HG03045 (cell line): ENCODE measurements around the gene CD302.
"Not testable (repeated sequence)": the region's sequence is repeated elsewhere in the genome, so short reads cannot be mapped to it uniquely, and the experiment has no call there.

Source experiments
- ATAC-seq: cut with Tn5 transposase; IDR thresholded peaks from one replicate; pipeline ENCODE4 v1.9.1; 2021; ENCODE audit warnings: mild to moderate bottlenecking, moderate library complexity; ENCODE audit not compliant: unreplicated experiment

The CD302 gene

DNA sequence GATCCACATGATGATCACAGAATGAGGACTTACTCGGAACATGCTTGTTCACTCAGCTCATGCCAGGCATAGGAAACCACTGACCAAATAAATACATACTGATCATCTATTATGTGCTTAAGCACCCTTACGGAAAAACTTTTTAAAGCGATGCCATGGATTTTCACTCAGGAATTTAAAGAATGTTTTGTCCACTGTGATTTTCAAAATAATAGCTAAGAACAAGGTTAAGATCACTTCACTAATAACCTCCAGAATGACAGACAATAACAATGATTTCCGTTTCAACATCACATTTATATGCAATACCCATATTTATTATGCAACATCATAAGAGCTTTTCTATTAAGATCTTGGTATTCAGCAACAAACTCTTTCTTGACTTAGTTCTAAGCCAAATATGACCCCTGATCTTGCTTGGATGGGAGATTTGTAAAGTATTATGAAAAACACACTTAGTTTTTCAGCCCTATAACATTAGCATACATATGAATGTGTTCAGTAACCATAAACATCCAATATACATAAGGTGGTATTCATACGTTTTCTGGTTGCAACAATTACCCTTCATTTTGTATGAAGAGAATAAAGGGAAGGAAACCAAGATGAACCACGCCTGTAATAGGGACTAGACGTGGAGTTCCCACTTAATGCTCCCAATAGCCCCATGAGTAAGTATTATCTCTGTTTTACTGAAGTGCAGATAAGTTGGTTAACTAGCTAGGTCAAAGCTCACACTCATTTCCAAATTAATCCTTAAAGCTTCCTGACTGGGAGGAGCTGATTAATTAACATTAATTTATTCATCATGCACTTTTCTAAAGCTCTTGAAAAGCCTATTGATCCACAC is 1.9 kb downstream of the CD302 start:
- no peak for ATAC-seq

DNA sequence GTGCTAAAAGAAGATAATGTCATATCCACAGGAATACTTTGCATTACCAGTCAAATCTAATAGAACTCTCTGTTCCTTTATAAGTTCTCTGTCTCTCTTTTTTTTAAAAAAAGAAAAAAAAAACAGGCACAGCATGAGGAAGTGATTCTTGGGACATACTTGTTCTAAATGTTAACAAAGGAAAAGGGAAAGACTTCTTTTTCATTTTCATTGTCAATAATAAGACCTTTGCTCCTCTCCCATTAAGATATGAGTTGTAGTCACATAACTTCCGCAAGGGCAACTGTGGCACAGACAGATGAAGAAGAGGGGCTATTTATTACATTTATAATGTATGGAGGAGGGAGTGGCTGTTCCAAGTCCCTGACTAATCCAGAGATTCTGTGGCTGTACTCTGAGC is 4.7 kb downstream of the CD302 start:
- no peak for ATAC-seq

DNA sequence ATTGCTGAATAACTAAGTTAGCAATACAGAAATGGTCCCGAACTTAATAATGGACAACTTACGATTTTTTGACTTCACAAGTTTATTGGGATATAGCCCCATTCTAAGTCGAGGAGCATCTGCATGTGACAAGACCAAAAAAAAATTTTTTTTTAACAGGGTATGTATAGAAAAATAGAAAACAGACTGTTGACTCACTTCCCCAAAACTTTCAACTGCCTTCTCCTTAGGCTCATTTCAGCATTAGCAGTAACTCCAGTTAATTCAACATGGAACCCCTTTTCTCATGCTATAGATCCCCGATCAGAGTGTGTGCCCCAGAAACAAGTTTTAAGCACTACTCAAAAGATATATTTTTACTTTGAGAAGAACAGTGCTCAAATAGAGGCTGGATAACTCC is 5.4 kb downstream of the CD302 start:
- ATAC-seq: no peak

DNA sequence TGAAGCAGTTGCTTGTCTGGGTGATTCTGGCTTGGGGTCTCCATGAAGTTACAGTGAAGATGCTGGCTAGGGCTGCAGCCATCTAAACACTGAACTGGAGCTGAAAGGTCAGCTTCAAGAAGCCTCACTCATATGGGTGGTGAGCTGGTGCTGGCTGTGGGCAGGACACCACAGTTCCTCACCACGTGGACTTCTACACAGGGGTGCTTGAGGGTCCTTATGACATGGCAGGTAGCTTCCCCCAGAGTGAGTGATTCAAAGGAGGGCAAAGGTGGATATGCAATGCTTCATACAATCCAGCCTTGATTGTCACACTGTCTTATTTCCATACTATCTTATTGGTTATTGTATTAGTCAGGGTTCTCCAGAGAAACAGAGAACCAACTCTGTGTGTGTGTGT is 6.0 kb downstream of the CD302 start:
- no peak for ATAC-seq

DNA sequence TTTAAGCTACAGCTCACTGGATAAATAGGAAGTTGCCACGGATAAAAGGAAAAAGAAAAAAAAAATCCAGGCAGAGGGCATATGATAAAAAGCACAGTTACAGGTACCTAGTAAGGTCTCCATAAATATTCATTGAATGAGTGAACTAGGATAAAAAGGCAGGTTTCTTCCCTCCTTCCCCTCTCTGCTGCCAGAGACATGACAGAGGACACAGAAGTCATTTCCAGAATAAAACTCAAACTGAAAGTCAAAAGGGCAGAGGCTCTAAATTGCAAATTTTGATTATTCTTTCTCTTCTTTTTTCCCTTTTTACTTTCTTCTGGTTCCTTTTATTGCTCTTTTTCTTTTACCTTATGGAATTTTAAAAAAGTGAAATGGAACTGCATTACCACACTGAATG is 7.7 kb downstream of the CD302 start:
- no peak for ATAC-seq

DNA sequence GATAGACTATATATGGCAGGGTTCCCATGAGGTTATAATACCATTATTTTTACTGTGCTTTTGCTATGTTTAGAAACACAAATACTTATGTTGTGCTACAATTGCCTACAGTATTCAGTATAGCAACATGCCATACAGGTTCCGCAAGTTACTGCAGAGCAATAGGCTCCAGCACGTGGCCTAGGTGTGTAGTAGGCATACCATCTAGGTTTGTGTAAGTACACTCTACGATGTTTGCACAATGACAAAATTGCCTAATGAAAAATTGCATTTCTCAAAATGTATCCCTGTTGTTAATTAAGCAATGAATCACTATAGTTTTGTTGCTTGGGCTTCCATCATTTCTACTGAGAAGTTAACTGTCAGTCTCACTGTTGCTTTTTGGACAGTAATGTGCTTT is 9.8 kb downstream of the CD302 start:
- ATAC-seq: no peak

DNA sequence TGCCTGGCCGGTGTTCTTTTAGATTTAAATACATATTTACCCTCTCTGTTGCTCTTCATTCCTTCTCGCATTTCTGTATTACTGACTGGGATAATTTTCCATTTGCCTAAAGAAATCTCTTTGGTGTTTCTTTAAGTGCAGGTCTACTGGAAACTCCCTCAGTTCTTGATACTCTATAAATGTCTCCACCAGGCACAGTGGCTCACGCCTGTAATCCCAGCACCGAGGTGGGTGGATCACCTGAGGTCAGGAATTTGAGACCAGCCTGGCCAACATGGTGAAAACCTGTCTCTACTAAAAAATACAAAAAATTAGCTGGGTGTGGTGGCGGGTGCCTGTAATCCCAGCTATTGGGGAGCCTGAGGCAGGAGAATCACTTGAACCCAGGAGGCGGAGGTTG is 10.4 kb downstream of the CD302 start:
- not testable (repeated sequence) for ATAC-seq

DNA sequence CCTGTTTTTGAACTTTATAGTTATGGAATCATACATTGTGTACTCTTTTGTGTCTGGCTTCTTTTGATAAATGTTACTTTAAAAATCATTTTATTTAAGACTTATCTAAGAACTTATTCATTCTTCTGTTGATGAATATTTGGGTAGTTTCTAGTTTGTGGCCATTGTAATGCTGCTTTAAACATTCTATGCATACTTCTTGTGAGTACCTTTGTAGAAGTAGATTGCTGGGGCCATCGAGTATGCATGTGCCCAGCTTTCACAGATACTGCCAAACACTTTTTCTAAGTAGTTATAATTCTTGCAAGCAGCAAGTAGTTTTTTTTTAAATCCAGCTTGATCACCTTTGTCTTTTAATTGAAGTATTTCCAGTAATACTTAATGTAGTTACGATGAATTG is 11.1 kb downstream of the CD302 start:
- ATAC-seq: no peak

DNA sequence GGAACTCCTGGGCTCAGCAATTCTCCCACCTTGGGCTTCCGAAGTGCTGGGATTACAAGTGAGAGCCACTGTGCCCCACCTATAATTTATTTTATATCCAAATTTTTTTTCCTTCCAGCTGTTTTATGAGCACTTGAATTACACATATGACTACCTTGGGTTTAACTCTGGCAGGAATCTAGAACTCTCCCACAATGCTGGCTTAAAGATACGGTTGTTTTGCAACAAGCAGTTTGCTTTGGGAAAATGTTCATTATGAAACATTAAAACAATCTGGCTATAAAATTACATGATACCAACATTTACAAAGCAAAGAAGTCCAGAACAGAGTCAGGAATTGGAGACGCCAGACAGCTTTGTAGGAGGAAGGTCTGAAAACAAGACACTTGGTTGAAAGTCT is 12.8 kb downstream of the CD302 start:
- ATAC-seq: no peak

DNA sequence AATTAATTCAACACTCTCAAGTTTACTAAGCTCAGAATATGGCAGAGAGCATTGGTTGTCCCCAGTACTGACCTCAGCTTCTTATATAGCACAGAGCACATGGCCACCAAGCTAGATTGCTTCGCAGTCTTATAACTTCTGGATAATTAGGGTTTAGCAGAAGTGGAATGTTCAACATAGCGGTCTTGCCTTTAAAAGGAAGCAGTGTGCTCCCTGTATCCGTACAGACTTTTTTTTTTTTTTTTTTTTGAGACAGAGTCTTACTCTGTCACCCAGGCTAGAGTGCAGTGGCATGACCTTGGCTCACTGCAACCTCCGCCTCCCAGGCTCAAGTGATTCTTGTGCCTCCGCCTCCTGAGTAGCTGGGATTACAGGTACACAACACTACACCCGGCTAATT is 13.3 kb downstream of the CD302 start:
- not testable (repeated sequence) for ATAC-seq

DNA sequence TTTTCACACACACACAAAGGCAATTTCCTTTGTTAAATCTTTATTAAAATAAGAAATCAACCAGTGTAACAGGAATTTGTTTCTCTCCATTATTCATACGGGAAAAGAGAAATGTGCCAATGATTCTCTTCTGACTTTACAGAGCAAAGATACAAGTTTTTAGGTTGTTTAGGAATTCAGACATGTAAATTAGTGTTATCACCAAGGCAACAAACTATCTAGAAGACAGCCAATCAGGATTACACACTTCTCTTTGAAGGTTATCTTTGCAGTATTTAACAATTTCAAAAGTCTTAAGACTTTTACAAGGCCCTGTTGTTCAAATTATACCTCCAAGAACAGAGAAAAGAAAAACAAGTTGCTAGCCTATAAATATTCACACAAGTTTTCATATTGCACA is 14.5 kb downstream of the CD302 start:
- no peak for ATAC-seq

DNA sequence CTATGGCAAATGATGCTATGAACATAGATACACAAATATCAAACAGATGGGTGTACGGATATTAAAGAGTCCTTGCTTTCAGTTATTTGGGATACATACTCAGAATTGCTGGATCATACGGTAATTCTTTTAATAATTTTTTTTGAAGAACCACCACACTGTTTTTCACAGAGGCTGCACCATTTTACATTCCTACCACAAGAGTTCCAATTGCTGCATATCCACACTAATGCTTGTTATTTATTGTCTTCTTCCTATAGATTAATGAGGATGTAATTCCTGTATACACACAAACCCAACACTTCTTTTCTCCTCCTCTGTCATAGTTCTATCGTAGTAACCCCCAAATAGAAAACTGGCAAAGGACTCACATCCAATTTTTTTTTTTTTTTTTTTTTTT is 21.7 kb downstream of the CD302 start:
- ATAC-seq: no peak

DNA sequence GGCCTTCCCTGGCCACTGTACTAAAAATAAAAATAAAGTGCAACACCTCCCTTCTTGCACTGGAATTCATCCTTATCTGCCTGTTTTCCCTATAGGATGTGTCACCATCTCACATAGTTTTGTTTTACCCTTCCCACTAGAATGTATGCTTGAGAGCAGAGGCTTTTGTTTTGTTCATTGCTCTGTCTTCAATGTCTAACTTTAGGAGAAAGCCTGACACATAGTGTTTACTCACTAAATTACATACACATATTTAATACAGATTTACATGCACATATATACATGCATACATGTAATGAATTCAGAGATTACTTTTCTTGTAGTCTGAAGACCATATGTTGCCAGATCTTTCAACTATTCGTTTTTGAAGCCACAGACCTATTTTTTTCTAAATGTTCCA is 23.0 kb downstream of the CD302 start:
- no peak for ATAC-seq

DNA sequence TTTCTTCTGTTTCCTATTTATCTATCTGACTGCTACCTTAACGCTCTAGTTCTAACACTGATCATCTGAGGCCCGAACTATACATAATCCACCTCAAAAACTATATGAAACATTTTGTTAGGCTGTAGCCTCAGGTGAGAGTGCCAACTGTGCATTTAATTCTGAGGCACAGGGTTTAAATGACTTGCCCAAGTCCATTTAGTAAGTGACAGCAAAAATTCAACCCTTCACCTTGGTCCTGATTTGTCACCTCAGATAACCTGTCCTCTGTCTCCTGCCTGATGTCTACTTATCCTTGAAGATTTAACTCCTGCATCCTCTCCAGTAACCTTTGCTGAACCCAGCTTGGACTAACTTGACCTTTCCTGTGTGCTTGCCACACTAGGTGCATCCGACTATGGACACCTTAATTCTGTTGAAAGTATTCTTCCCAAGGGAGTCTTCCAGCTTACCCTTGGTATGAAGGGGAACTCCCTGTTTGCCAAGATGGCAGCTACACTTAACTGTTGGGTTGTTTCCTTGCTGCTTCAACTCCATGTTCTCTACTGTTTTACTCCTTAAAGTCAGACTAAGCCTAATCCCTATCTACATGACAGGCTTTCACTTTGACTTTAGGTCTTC is 23.5 kb downstream of the CD302 start:
- ATAC-seq: no peak

DNA sequence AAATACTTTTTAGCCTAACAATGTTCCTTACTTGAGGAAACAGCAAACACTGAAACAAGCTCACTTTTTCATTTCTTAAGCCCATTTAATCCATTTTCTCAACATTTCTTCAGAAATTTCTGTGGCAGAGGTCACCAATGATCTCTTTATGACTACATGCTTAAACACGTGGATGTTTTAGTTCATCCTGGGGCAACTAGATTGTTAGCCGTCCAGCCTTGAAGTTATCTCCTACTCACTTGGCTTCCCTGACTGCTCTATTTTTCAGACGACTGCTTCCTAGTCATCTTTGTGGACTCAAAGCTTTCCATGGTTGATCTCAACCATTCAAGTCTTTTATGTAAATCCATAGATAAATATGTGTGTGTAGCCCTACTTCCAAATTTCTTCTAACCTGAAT is 24.1 kb downstream of the CD302 start:
- no peak for ATAC-seq

DNA sequence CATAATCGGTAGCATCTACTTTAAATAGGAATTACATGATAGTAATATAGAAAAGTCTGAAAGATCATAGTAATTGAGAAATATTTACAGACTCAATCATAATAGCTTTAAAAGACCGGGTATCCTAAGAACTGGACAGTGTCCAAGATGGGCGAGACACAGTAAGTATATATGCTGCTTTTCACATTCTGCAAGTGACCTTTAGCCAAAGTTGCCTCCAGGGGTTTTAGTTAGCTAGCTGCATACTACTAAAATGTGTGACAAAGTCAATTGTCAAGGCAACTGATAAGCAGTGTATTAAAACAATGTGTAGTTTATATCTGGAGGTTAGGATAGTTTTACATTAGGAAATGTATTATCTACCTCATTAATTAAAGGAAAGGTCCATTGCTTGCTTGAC is 24.6 kb downstream of the CD302 start:
- ATAC-seq: no peak

DNA sequence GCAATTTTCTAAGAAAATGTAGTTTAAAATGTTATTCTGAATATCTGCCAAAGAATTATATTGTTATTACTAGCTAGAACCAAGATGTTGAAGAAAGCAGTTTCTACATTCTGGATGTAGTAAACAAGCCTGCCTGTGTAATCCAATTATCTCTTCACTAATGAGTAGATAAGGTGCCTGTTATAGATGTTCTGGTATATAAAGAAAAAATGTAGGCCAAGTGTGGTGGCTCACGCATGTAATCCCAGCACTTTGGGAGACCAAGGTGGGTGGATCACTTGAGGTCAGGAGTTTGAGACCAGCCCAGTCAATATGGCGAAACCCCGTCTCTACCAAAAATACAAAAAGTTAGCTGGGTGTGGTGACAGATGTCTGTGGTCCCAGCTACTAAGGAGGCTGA is 28.9 kb downstream of the CD302 start:
- ATAC-seq: no peak

DNA sequence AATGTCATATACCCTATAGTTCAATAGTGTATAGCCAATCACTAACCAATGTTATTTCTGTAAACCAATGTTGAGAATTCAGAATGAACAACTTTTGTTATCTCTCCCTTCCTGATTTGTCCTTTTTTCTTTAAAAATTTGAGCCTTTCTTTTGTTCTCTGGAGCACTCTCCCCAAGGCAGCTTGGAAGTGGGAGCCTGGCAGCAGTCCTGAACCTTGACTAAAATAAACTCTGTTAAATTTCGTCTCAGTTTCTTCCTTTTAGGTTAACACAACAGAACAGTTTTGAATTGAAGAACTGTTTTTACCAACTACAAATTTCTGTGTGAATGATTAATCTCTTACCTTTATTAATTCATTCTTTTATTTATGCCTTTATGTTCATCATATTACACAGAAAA is 35.9 kb downstream of the CD302 start:
- no peak for ATAC-seq

DNA sequence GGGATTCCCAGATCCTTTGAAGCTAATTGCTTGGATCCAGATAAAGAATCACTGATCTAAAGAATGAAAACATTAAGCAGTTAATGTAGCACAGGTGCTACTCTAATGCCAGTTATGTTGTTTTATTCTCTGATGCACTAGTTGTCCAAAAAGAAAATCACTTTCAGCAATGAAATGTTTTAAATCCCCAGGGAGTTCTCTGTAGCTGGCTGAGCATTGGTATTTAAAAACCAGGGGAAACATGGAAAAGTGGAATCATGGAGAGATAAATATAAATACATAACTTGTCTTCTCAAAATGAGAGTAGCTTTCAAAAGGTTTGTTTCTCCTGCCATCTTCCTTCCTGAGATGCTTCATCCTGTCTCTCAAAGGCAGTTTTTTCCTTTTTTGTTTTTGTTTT is 37.7 kb downstream of the CD302 start:
- no peak for ATAC-seq

DNA sequence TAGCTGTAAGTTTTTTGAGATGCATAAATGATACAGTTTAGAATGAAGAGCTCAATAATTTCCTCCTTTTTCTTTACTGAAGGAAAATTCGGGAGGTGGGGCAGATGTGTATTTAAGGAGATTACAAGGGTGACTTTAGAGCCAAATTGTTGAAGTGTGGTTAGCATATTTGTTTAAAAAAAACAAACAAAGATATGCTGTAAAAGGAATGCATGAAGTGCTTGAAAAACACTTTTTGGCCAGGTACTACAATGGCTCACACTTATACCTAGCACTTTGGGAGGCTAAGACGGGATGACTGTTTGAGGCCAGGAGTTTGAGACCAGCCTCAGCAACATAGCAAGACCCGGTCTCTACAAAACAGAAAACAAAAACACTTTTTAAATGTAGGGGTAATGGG is 38.4 kb downstream of the CD302 start:
- ATAC-seq: no peak

DNA sequence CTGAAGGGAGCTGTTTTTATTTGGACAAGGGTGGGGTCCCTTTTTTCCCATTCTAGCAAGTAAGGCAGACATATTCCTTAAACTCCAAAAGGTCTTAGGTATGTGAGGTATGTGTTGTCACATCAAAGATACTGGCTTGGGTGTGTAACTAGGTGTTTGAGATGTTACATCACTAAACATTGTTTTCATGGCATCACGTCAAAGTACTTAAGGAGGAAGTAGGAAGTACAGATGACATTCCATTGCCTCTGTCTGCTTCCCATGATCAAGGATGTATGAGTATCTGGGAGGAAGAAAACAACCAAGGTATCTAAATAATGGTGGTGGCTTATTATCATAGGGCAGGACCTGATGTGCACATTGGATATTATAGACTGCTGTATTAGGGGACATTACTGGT is 39.3 kb downstream of the CD302 start:
- no peak for ATAC-seq

DNA sequence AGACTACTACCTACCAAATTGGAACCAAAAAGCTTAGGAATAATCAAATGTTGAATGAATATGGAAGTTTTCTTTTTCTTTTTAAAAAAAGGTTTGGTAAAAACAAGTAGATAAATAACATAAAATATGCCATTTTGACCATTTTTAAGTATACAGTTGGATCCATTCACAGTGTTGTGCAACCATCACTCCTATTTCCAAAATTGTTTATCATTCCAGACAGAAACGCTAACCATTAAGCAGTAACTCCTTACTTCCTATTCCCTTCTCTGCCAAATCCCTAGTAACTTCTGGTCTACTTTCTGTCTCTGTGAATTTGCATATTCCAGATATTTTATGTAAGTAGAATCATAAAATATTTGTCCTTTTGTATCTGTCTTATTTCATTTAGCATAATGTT is 39.8 kb downstream of the CD302 start:
- ATAC-seq: no peak

DNA sequence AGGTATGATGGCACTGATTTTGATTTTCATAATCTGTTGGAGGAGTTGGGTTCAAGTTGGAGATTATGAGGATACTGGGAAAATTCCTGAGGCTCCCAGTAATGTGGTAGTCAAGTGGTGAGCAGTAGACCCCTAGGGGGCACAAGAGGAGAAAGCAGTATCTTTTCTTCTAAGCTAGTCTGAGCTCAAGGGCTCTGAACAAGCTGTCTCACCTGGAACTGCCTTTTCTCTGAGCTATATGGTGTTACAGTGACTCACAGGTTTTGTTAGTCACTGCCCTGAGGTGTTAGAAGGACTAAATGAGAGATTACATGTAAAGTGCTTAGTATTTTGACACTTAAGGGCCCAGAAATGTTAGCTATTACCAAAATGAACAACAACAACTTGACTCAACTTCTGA is 42.2 kb downstream of the CD302 start:
- no peak for ATAC-seq
